Tongue (tissue), 2 donors: ENCODE data around the gene GPC6. TPM values are rescaled to one million over a fixed set of nuclear protein-coding genes. Genes with fewer than 3 reads are reported as not detected.
"Not testable (repeated sequence)": the region's sequence is repeated elsewhere in the genome, so short reads cannot be mapped to it uniquely, and the experiment has no call there.

Experiments
- DNase-seq: peaks from one replicate; pipeline ENCODE4 v3.0.0-alpha.2; 2015
- total RNA-seq: library from RNA; depleted of rRNA; stranded (reverse); fragments of >200 nt; gene quantifications from one replicate; pipeline ENCODE4 v1.2.3, GENCODE V29; 2014

The GPC6 gene
- total RNA-seq, 1 donor from 2014 or later = 27.0 TPM

DNA sequence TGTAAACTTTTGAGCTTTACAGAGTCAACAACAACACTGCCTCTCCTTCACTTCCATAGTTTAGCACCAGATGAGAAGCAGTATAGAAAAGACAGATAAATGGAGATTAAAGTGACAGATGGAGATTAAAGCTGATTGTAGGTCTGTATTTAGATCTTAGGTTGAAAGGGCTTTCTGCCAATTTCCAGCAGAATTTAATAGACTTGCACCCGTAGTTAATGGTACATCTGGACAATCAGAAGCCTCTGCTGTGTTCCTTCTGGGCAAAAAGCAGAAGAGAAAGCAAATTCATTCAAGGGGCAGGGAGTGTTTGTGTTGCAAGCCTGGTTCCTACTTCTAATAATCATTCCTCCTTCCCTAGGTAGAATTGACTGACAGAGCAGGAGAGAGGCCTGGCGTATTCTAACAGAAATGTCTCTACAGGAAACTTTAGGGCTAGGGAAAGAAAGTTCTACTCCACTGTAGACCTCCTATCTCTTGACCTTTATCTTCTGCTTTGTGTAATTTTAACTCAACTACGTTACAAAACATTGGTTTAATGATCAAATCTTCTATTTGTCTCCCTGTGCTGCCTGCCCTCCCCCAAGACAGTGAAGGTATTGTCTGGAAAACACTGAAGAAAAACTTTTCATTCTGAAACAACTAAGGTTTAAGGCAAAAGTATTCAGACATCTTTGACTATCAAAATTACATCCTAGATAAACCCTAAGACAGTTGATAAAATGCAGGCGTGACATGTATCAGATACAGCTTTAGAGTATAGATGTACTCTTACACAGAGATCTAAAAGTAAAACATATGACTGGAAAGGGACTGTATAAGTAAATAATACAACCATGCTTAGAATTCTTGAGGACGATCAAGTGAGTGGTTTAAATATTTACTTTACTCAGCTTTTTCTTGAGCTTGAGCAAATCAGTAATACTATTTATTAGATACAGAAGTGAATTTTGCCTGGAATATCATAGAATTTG, 44.4 kb downstream of the GPC6 start:
- DNase-seq = no peak

DNA sequence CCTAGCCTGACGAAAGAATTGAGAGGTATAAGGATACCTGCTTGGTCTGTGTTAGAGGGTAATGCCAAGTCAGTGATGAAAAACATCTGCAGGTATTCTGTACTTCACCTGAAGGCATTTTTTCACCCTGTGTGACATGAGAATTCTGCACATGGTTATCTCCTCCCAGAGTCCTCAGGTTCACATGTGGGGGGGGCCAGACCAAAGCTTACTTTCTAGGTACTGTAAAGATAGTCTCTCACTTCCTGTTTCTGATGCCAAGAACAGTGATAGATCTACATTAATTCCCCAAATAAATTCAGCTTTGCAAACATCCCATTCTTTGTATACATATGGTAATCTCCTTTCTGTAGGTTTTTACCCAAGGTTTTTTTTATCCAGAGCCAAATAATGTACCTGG, 53.4 kb downstream of the GPC6 start:
- no peak for DNase-seq

DNA sequence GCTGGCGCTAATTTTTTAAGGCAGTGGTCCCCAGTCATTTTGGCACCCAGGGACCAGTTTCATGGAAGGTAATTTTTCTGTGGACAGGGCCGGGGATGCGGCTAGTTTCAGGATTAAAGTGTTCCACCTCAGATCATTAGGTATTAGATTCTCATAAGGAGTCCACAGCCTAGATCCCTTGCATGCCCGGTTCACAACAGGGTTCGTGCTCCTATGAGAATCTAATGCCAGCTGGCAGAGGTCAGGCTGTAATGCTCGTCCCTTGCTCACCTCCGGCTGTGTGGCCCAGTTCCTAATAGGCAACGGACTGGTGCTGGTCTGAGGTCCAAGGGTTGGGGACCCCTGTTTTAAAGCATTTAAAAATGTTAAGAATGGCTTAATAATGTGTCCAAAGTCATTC, 54.1 kb downstream of the GPC6 start:
- DNase-seq = no peak

DNA sequence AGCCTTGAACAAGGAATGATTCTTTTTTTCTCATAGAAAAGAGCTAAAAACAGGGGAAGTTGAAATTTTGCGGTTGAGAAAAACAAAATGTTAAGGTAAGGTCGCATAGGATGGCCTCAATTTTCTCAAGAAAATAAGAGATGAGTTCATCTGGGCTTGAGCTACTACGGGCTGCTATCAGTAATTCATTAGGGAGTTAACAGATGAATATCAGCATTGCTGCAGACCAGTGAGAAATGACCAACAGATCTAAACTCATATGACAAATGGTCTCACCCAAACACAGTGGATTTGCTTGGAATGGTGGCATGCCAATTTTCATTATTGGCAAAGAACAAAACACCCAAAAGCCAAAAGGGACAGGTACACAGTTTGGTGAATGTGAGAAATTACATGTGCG, 56.6 kb downstream of the GPC6 start:
- no peak for DNase-seq

DNA sequence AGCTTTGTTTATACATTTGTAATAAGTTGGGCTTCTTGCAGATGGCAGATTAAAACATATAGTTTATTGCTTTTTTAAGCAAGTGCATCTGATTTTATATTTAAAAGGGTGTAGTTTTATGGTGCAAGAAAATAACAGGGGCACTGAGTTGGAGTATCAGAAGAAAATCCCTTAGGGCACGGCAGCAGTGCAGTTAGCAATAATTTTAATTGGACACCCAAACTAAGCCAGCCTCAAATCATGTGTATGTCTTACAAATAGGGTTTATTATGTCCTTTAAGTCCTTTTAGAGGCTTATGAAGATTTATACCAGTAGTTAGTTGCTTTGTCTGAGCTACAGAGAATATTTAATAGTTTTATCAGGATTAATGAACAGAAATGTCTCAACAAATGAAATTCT, 57.5 kb downstream of the GPC6 start:
- DNase-seq = no peak

DNA sequence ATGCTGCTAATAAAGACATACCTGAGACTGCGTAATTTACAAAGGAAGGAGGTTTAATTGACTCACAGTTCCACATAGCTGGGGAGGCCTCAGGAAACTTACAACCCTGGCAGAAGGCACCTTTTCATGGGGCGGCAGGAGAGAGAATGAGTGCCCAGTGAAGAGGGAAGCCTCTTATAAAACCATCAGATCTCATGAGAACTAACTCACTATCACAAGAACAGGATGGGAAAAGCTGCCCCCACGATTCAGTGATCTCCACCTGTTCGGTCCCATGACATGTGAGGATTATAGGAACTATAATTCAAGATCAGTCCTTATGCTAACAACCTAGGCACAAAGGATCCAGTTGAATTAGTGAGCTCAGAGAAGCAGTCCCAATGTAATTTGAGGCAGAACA, 59.4 kb downstream of the GPC6 start:
- no peak for DNase-seq

DNA sequence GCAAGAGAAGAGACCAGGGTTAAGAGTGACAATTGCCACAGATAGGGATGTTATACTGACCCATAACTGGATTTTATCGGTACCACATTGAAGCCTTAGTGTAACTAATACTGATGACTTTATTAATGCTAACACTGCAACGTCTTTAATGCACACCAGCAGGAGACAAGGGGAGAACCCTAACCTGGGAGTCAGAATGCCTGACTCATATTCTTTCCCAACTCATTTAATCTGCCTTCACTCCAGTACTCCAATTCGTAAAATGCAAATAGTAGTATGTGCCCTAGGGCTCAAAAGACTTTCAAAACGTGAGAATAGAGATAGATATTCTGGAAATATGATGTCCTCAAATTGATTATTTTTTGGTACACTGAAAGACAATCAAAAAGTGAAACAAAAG, 62.4 kb downstream of the GPC6 start:
- no peak for DNase-seq

DNA sequence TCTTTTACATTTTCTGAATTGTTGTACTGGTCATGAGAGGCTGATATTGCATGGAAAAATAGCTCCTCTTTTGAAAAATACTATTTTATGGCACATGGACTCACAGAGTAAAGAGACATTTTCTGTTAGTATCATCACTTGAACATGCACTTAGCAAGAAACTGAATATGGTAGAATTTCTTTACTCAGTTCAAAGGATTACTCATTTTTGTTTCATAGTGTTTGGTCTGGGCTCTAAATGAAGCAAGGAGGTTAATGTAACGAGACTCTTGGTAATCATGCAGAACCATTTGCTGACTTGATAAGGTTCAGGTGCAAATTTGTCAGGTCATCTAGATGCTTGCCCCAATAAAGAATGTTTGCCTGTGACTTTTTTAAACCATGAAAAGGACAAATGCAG, 63.2 kb downstream of the GPC6 start:
- DNase-seq = no peak

DNA sequence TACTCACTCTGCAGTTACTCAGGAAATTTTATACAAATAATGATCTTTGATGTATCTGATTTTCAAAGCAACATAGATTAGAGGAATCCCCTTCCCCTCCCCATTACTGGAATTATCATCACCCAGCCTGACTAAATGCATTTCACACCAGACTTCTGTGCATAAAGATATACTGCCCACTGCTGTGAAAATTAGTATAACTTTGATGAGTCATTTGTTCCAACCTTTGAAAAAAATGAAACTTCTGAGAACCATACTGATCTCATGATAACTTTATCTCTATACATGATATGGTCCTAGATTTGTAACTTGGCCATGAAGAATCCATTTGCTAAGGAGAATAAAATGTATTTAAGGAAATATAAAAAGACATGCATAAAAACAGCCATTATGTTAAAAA, 63.9 kb downstream of the GPC6 start:
- DNase-seq = peak; percentile 43

DNA sequence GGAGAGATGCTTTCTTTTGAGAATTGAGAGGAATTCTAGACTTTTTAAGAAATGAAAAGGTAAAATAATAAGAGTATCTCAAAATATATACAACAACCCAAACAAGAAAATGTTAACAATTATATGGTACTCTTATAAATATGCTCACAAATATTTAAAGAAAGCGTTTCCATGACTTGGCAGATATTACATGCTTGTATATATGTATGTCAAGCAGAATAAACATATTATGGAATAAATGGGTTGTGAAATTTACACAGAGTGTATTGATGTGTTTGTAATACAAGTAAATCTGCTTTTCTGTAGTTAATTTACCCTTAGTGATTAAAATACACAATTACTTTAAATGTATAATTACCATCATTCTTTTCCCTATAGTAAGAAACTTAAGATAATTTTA, 65.8 kb downstream of the GPC6 start:
- DNase-seq = no peak

DNA sequence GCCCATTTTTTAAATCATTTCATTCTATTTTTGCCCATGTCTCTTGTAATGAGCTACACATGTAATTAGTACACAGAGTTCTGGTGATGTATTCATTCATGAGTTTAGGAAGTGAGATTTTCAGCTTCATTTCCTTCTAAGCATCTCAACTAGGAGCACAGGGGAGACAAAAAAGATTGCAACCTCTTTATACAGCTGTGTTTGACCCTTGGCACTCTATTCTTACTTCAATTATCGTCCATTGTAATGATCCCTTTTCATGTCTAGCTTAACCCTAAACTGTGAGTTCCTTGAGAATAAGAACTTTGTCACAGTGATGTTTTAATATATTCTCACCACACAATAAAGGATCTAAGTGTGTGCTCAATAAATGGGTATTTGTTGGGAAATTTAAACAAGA, 67.1 kb downstream of the GPC6 start:
- DNase-seq = no peak

DNA sequence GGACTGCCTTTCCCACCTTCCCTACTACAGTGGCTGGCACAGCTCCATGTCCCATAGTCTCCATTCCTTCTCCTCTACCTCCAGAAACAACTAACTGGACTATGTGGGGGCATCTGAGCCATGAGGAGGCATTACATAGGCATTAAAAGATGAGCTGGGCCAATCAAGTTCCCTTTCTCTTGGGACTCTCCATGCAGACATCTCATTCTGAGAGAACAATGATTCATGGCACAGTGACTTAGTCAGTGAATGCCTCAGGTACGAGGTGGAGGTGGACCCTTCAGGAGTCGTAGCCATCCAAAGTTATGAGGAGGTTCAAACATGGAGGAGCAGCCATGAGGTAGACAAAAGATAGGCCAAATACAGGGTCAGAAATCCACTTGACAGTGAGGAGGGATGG, 70.0 kb downstream of the GPC6 start:
- no peak for DNase-seq

DNA sequence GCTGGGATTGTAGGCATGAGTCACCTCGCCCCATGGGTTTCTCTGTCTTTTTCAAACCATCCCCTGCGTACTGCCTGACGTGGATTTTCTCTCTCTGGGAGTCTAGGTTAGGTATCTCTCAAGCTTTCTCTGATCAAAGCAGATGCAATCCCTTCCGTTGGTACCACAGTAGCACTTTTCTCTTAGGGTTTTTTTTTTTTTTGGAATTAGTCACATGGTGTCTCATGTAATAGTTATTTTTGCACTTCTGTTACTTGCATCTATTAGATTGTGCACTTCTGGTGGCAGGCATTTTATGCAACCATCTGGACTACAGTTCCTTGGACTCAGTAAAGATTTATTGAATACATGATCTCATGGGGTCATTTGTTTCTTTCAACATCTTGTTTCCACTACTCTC, 72.1 kb downstream of the GPC6 start:
- DNase-seq = no peak

DNA sequence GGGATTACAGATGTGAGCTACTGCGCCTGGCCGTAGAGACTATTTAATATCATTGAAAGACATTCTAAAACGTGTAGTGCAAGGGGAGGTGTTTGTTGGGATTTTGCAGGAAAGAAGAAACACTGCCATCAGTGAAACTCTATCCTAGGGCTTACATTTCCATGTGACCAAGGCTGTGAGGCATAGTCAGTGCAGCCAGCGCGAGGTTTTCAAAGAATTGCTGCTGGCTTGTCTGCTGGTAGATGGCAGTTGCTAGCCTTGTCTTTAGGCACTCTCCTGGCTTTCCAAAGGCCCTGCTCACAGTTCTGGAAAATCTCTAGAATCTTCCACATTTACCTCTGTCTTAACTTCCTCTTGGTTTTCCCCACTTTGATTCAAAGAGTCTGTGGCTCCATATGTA, 77.5 kb downstream of the GPC6 start:
- no peak for DNase-seq

DNA sequence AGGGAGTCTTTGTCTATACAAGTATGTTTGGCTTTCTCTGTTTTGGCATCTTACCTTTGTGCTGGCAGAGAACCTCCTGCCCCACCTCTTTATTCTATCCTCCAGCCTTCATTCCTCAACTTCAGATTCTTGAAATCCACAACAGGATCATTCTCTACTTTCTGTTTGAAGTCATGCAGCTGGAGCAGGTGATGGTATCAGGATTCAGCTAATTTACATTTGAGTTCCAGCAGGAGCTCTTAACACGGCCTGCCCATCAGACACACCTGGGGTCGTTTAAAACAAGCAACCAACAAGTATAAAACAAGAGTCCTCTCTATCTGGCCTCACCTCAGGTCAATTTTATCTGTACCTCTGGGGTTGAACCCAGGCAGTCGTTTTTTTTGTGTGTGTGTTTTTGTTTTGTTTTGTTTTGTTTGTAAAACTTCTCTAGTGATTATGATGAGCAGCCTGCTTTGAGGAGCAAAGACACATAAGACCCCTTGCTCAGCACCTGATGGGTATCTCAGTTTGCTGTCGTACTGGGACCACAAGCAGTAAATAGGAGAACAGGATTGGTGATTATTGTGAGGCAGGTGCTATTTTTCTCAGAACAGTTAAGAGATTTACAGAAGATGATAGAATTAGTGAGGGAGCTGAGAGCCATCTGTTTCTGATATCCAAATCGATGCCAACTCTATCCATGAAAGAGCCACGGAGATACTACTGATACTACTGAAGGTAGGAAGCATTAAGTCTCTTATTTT, 78.4 kb downstream of the GPC6 start:
- peak; percentile 8 for DNase-seq

DNA sequence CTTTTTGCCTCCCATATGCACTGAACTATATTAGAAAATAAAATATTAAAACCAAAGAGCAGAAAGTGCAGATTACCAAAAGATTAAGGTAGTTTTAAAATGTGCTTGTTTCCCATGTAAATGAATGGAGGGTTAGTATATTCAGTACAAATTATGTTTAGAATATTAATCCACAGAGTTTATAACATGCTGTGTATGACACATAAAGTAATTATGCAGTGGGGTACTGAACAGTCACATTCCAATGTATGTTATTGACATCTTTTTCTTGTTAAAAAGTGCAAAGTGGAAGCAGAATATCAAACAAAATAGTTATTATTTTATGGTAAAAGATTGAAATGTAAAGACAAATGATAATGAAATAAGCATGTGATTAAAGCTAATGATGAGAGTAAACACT, 79.3 kb downstream of the GPC6 start:
- DNase-seq = no peak

DNA sequence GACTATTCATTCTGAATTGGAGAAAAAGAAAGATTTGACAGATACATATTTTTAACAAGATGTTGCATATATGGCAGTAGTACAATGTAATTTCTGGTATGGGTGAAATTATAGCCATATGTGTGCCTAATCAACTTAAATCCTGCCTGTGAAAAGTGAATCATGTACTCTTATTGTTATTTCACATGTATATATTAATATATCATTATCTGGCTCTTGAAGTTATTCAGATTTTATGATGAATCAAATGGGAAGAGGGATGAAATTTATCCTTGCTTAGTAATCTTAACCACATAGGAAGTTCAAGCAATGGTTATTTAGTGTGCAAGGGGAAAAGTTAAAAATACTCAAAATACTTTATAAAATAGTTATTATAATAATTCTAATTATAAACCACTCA, 80.5 kb downstream of the GPC6 start:
- DNase-seq = no peak

DNA sequence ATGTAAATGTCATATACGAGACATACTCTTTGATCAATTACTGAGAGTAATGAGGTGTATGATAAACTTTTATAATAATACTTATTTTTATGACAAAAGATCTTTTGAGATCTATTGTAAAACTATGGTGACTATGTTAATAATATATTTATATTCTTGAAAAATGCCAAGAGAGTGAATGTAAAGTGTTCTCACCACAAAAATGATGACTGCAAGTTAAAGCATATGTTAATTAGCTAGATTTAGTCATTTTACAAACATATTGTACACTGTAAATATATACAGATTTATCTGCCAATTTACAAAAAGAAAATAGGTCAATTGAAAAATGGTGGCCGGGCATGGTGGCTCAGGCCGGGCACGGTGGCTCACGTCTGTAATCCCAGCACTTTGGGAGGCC, 81.0 kb downstream of the GPC6 start:
- no peak for DNase-seq

DNA sequence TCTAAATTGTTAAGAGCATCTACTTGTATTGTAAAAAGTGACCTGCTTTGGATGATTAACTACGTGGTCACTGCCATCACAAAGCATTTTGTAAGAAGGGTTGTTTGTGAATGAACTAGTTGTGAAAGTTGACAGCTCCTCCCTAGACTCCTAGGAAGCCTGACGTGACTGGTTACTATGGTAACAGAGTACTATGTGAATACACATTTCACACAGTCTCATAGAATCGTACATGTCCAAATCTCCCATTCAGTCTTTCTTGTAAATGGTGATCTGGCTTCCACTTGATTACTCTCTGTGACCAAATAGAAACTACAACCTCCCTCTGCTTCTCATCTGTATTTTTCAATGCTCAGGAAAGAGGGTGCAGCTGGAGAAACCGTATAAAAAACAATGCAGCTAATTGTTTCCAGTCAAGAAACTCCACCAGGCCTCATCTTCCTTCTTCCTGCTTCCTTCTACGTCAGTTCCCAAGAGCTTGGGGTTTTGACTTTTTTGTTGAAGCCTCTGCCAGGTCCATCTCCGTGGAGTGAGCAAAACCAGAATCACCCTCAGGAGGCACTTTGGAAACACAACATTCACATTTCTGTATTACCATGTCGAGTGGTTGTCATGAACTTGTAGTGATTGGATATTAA, 83.4 kb downstream of the GPC6 start:
- DNase-seq = peak; percentile 74

DNA sequence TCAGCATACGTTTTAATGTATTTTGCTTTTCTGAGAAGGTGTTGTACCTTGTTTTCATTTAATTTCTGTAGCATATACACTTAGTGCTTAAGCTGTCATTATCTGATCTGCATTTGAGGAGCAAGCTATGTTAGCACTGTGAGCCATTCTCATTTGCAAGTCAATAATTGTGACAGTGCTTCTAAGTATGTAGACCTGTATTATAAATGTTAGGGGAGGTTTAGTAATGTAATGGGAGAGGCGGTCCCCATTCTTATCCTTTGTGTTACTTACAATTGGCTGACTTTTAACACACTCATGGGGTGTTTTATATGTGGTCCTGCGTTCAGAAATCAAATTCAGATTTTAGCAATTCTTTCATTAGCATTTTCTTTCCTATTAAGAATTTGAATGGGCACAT, 90.2 kb downstream of the GPC6 start:
- no peak for DNase-seq

DNA sequence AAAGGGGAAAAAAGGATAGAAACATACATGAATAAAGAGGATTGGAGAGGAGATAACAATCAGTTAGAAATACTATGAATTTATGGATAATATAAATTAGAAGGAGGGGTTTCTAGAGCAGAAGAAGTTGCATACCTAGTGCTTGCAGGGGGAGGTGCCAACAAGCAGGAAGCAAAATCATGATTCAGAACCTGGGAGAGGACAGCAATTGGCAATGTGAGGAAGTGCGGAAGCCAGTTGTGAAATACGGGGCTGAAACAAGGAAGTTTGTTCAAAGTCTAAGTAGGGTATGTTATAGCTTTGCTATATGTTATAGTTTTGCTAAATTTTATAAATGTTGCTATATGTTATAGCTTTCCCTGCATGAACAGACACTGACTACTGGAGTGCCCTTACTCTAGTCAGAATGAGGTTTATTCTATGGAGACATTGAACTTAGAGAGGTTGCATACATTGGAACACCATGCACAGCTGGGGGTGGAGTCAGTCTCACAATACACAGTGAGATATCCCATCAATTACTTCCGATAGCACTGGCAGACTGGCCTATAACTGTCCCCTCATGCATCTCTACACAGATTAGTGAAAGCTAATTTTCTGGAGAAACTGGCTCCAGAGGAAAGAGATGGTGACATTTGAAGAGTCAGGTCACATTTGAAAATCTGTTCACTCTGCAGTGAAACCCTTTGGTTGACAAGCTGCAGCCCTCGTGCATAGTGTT, 92.1 kb downstream of the GPC6 start:
- DNase-seq = no peak

DNA sequence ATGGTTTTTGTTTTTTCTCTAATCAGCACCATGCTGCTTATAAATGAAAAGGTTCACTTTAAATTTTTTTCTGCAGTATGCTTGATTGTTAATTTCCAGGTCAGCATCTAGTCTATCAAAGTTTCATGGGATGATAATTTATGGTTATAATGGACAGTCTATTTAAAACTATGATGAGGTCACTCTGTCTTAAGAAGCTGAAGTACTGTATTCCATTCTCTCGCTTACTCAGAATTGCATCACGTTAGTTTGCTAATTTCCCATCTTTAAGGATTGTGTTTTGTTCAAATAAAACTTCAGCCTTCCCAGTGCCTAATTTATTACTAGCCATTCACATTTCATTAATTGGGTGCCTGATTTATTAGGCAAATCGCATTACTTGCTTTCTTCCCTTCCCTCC, 94.3 kb downstream of the GPC6 start:
- no peak for DNase-seq

DNA sequence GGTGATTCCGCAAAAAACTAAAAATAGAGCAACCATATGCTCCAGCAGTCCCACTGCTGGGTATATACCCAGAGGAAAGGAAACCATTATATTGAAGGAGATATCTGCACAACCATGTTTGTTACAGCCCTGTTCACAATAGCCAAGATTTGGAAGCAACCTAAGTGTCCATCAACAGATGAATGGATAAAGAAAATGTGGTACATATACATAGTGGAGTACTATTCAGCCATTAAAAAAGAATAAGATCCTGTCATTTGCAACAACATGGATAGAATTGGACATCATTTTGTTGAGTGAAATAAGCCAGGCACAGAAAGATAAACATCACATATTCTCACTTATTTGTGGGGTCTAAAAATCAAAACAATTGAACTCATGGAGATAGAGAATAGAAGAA, 97.3 kb downstream of the GPC6 start:
- not testable (repeated sequence) for DNase-seq
